Gastroesophageal sphincter (tissue), 3 donors: ENCODE measurements around the gene KCTD21.

ENCODE experiments used
- CTCF ChIP-seq, 4 experiments: fragments of 200-600 bp in 2 of 4; fragments of 450-650 bp in 2 of 4; sonication (generic) in 1 of 4; IDR thresholded peaks; one replicate each; pipeline ENCODE4 v1.5.1; 2017 to 2019; ENCODE audit warnings: antibody characterized with exemption in 4 of 4, mild to moderate bottlenecking in 2 of 4, moderate library complexity in 2 of 4
- EP300 ChIP-seq: sonication (generic); formaldehyde crosslinking; IDR thresholded peaks from one replicate; pipeline ENCODE4 v1.6.1; 2017; ENCODE audit warnings: antibody characterized with exemption, mild to moderate bottlenecking
- POLR2A ChIP-seq, 2 donors: fragments of 450-650 bp; IDR thresholded peaks; one replicate each; pipeline ENCODE4 v1.6.1; 2017; ENCODE audit warnings: antibody characterized with exemption in 2 of 2, mild to moderate bottlenecking in 2 of 2, moderate library complexity in 1 of 2

GRCh38 chr11:78127403-78127802, 61.0 kb downstream of the KCTD21 start:
- TF ChIP-seq POLR2A (IDR thresholded peaks at IDR 0.05) (no peak), CTCF (IDR thresholded peaks at IDR 0.05) (no peak), EP300 (no peak)
